Gastroesophageal sphincter (tissue), 3 donors: ENCODE data around the gene ADARB1.

Experiments used
- CTCF ChIP-seq, 4 experiments: fragments of 200-600 bp in 2 of 4; fragments of 450-650 bp in 2 of 4; sonication (generic) in 1 of 4; IDR thresholded peaks; one replicate each; pipeline ENCODE4 v1.5.1; 2017 to 2019; ENCODE audit warnings: antibody characterized with exemption in 4 of 4, mild to moderate bottlenecking in 2 of 4, moderate library complexity in 2 of 4
- EP300 ChIP-seq: sonication (generic); formaldehyde crosslinking; IDR thresholded peaks from one replicate; pipeline ENCODE4 v1.6.1; 2017; ENCODE audit warnings: antibody characterized with exemption, mild to moderate bottlenecking
- POLR2A ChIP-seq, 2 donors: fragments of 450-650 bp; IDR thresholded peaks; one replicate each; pipeline ENCODE4 v1.6.1; 2017; ENCODE audit warnings: antibody characterized with exemption in 2 of 2, mild to moderate bottlenecking in 2 of 2, moderate library complexity in 1 of 2
- POLR2AphosphoS5 ChIP-seq: sonication (generic); formaldehyde crosslinking; IDR thresholded peaks from one replicate; pipeline ENCODE4 v1.6.1; 2017; ENCODE audit warnings: antibody characterized with exemption

- TF ChIP-seq CTCF (IDR thresholded peaks at IDR 0.05) (no peak), EP300 (no peak), POLR2AphosphoS5 (no peak), POLR2A (IDR thresholded peaks at IDR 0.05) (no peak)
Observed at GRCh38 chr21:45253633-45254459, 179.5 kb downstream of the ADARB1 start.
